ENCODE measurements around the gene SPRYD4. TPM values are rescaled to one million over a fixed set of nuclear protein-coding genes. Genes with fewer than 3 reads are reported as not detected.
A peak's percentile ranks its signal among the peaks of the same experiment; 100 is the strongest.
"Not testable (repeated sequence)": the region's sequence is repeated elsewhere in the genome, so short reads cannot be mapped to it uniquely, and the experiment has no call there.

The SPRYD4 gene
- total RNA-seq, 4 donors from 2014 or later, result 2.8 to 4.6 (median 4.3) TPM

- H3K36me3 ChIP-seq, result no peaks in the 10 kb centered on the region
- TF ChIP-seq CTCF (IDR thresholded peaks at IDR 0.05), result no peak
- no peak for TF ChIP-seq POLR2A (IDR thresholded peaks at IDR 0.05)
- H3K4me1 ChIP-seq, result no peaks in the 10 kb centered on the region
- no peak overlapping the region for H3K4me3 ChIP-seq (replicated peaks in 1 of 3)
- no peak for DNase-seq
- H3K27ac ChIP-seq, result no peak overlapping the region
- 96 to 98% methylated on average over 3 of the region's 3 CpGs for WGBS, 2 donors
- no peaks in the 10 kb centered on the region for H3K27me3 ChIP-seq
- intact Hi-C loops (cut with DNase I), result no loop called here
- H3K9me3 ChIP-seq, result no peaks in the 10 kb centered on the region
These were observed 36.5 kb upstream of the SPRYD4 start for GRCh38 chr12:56431850-56432249.

- H3K27me3 ChIP-seq, result no peaks in the 10 kb centered on the region
- TF ChIP-seq CTCF (IDR thresholded peaks at IDR 0.05) (no peak), POLR2A (IDR thresholded peaks at IDR 0.05) (no peak)
- DNase-seq, result no peak
- intact Hi-C loops (cut with DNase I), result no loop called here
- no peak overlapping the region for H3K27ac ChIP-seq
- WGBS, 2 donors, result 91 to 100% methylated on average over 6 of the region's 6 CpGs
- no peaks in the 10 kb centered on the region for H3K4me1 ChIP-seq
- H3K36me3 ChIP-seq, result no peaks in the 10 kb centered on the region
- H3K4me3 ChIP-seq (replicated peaks in 1 of 3), result no peak overlapping the region
- H3K9me3 ChIP-seq, result no peaks in the 10 kb centered on the region
These were observed 33.5 kb upstream of the SPRYD4 start for GRCh38 chr12:56434828-56435227.

- 89 to 93% methylated on average over 11 of the region's 11 CpGs for WGBS, 2 donors
- Histone ChIP-seq H3K36me3 (no peaks in the 10 kb centered on the region), H3K4me1 (no peaks in the 10 kb centered on the region), H3K9me3 (no peaks in the 10 kb centered on the region), H3K27me3 (no peaks in the 10 kb centered on the region), H3K27ac (no peak overlapping the region), H3K4me3 (replicated peaks in 1 of 3) (no peak overlapping the region)
- intact Hi-C loops (cut with DNase I), result no loop called here
- DNase-seq, result no peak
- TF ChIP-seq CTCF (IDR thresholded peaks at IDR 0.05), result no peak
- TF ChIP-seq POLR2A (IDR thresholded peaks at IDR 0.05), result no peak
These were observed 30.8 kb upstream of the SPRYD4 start for GRCh38 chr12:56437430-56438176.

- H3K27ac ChIP-seq; DNase-seq; intact Hi-C loops (cut with DNase I); H3K36me3 ChIP-seq; H3K27me3 ChIP-seq; H3K4me3 ChIP-seq (replicated peaks in 1 of 3); H3K4me1 ChIP-seq; H3K9me3 ChIP-seq: not testable (repeated sequence)
- 71 to 89% methylated on average over 2 of the region's 2 CpGs for WGBS, 2 donors
These were observed 25.2 kb upstream of the SPRYD4 start for GRCh38 chr12:56443208-56443607.

- H3K36me3 ChIP-seq, result no peaks in the 10 kb centered on the region
- TF ChIP-seq CTCF (IDR thresholded peaks at IDR 0.05), result peak in 1 of 6 experiments; percentile 27
- peak in 1 of 2 donors; percentile 70 for TF ChIP-seq POLR2A (IDR thresholded peaks at IDR 0.05)
- H3K27ac ChIP-seq, result peak within 1 kb of the TSS; percentile 63 to 86 (median 77)
- H3K27me3 ChIP-seq, result no peaks in the 10 kb centered on the region
- intact Hi-C loops (cut with DNase I), result no loop called here
- no peaks in the 10 kb centered on the region for H3K9me3 ChIP-seq
- DNase-seq, result peak; percentile 87 to 89
- peaks cover 3 to 10% of the 10 kb centered on the region in 2 donors for H3K4me1 ChIP-seq
- WGBS, 2 donors, result 0% methylated on average over 48 to 55 of the region's 58 CpGs
- peak within 1 kb of the TSS; percentile 35 to 63 (median 52) for H3K4me3 ChIP-seq (replicated peaks in 1 of 3)
These were observed 19.3 kb upstream of the SPRYD4 start, which contains the start of gene TIMELESS for GRCh38 chr12:56448860-56449621. TSS of gene TIMELESS (minus strand) at chr12:56449426. CDS start at chr12:56434170, 15,256 bp downstream.

Measured in thyroid gland (tissue), 4 donors.